ENCODE results near the gene ABHD8. TPM values are rescaled to one million over a fixed set of nuclear protein-coding genes. Genes with fewer than 3 reads are reported as not detected.

ABHD8 gene
- total RNA-seq, 1 experiment from 2014 or later: 5.2 TPM

DNA sequence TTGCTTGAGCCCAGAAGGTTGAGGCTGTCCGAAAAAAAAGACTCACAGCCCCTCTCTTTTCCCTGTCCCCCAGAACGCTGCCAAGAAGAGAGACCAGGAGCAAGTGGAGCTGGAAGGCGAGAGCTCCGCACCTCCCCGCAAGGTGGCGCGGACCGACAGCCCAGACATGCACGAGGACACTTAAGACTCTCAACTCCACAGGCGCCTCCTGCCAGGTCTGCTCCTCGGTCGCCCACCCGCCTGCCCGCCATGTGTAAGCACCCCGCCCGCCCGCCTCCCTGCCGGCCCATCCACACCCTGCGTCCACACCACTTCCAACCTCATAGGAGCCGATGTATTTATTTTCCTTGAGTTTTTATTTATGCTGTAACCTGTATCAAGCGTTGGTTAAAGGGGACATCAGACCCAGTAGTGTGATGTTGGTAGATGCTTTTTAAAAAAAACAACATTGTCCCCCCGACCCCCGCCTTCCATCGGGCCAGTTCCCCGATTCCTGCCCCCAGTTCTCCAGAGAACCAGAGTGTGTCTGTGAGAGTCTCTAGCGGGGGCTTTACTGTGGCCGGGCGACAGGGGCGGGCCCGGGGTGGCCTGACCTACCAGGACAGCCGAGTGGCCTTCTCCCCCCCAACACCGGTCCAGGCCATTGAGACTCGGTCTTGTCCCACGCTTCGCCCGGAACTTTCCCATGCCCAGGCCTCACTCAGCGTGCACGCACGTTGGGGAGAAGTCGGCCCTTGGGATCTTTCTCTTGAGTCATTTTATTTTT, 16.4 kb upstream of the ABHD8 start:
- peaks cover 13 to 21% of the 10 kb centered on the region in 2 experiments for H3K4me1 ChIP-seq (ENCODE audit: control insufficient read depth in 1 of 2, insufficient read depth in 2 of 2, low read length in 2 of 2)
- peaks cover 18 to 21% of the 10 kb centered on the region in 2 experiments; a peak in 3 of 4 replicates for H3K36me3 ChIP-seq (ENCODE audit: control insufficient read depth in 1 of 2, insufficient read depth in 2 of 2, low read length in 2 of 2)
- TSS peak; percentile 44 for BruUV-seq (replicated peaks)
- H3K9me3 ChIP-seq (ENCODE audit: control insufficient read depth in 1 of 2, insufficient read depth in 1 of 2, low read depth in 1 of 2, low read length in 2 of 2): no peaks in the 10 kb centered on the region
- H3K4me2 ChIP-seq (ENCODE audit: low read length): no peak overlapping the region
- ChIA-PET CTCF (no interaction called here), POLR2A (no interaction called here), RAD21 (ENCODE audit: low non-redundant PET in 1 of 2, low total read pairs in 2 of 2, uncharacterized antibody in 2 of 2, unreplicated experiment in 2 of 2) (no interaction called here)
- DNase-seq (ENCODE audit: low read depth, low spot score) (no peak), ATAC-seq (no peak)
- H3K27ac ChIP-seq (ENCODE audit: low read depth, low read length): no peak overlapping the region
- intact Hi-C loops (cut with micrococcal nuclease): no loop called here
- no peaks in the 10 kb centered on the region for H4K20me1 ChIP-seq (ENCODE audit: insufficient read depth)
- H2AFZ ChIP-seq (ENCODE audit: low read depth, low read length, poor library complexity, severe bottlenecking): no peak overlapping the region
- no peak overlapping the region for H3K9ac ChIP-seq (ENCODE audit: low read length)
- H3K79me2 ChIP-seq (ENCODE audit: insufficient read depth, low read length): no peaks in the 10 kb centered on the region; the same call in 1 of the 2 replicates
- TF ChIP-seq SRF (IDR thresholded peaks at IDR 0.05; ENCODE audit: low read depth): no peak
- TF ChIP-seq POLR2A (IDR thresholded peaks at IDR 0.05; ENCODE audit: borderline replicate concordance, extremely low read depth, insufficient read depth, insufficient read length): no peak
- no peak for TF ChIP-seq EZH2phosphoT487 (IDR thresholded peaks at IDR 0.05; ENCODE audit: borderline replicate concordance)
- TF ChIP-seq, protein P1, sequence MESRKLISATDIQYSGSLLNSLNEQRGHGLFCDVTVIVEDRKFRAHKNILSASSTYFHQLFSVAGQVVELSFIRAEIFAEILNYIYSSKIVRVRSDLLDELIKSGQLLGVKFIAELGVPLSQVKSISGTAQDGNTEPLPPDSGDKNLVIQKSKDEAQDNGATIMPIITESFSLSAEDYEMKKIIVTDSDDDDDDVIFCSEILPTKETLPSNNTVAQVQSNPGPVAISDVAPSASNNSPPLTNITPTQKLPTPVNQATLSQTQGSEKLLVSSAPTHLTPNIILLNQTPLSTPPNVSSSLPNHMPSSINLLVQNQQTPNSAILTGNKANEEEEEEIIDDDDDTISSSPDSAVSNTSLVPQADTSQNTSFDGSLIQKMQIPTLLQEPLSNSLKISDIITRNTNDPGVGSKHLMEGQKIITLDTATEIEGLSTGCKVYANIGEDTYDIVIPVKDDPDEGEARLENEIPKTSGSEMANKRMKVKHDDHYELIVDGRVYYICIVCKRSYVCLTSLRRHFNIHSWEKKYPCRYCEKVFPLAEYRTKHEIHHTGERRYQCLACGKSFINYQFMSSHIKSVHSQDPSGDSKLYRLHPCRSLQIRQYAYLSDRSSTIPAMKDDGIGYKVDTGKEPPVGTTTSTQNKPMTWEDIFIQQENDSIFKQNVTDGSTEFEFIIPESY (IDR thresholded peaks at IDR 0.05; ENCODE audit: extremely low read depth, insufficient replicate concordance, low read length): no peak
- TF ChIP-seq EZH2 (IDR thresholded peaks at IDR 0.05): no peak
- no peak for TF ChIP-seq JUND (IDR thresholded peaks at IDR 0.05)
- TF ChIP-seq CEBPB (IDR thresholded peaks at IDR 0.05; ENCODE audit: low read depth): no peak
- TF ChIP-seq, protein P2, sequence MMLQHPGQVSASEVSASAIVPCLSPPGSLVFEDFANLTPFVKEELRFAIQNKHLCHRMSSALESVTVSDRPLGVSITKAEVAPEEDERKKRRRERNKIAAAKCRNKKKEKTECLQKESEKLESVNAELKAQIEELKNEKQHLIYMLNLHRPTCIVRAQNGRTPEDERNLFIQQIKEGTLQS (IDR thresholded peaks at IDR 0.05): no peak
- TF ChIP-seq ELF1 (IDR thresholded peaks at IDR 0.05; ENCODE audit: borderline replicate concordance, low read depth): no peak
- no peak for TF ChIP-seq SIN3A (IDR thresholded peaks at IDR 0.05; ENCODE audit: low read depth)
- TF ChIP-seq, protein P3, sequence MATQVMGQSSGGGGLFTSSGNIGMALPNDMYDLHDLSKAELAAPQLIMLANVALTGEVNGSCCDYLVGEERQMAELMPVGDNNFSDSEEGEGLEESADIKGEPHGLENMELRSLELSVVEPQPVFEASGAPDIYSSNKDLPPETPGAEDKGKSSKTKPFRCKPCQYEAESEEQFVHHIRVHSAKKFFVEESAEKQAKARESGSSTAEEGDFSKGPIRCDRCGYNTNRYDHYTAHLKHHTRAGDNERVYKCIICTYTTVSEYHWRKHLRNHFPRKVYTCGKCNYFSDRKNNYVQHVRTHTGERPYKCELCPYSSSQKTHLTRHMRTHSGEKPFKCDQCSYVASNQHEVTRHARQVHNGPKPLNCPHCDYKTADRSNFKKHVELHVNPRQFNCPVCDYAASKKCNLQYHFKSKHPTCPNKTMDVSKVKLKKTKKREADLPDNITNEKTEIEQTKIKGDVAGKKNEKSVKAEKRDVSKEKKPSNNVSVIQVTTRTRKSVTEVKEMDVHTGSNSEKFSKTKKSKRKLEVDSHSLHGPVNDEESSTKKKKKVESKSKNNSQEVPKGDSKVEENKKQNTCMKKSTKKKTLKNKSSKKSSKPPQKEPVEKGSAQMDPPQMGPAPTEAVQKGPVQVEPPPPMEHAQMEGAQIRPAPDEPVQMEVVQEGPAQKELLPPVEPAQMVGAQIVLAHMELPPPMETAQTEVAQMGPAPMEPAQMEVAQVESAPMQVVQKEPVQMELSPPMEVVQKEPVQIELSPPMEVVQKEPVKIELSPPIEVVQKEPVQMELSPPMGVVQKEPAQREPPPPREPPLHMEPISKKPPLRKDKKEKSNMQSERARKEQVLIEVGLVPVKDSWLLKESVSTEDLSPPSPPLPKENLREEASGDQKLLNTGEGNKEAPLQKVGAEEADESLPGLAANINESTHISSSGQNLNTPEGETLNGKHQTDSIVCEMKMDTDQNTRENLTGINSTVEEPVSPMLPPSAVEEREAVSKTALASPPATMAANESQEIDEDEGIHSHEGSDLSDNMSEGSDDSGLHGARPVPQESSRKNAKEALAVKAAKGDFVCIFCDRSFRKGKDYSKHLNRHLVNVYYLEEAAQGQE (IDR thresholded peaks at IDR 0.05; ENCODE audit: low read depth): no peak
- no peak for TF ChIP-seq RAD21 (IDR thresholded peaks at IDR 0.05; ENCODE audit: low read depth)
- TF ChIP-seq, protein P4, sequence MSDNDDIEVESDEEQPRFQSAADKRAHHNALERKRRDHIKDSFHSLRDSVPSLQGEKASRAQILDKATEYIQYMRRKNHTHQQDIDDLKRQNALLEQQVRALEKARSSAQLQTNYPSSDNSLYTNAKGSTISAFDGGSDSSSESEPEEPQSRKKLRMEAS (IDR thresholded peaks at IDR 0.05): no peak
- no peak for TF ChIP-seq TCF7L2 (IDR thresholded peaks at IDR 0.05; ENCODE audit: borderline replicate concordance, extremely low read depth, insufficient read depth, insufficient read length)
- no peak overlapping the region for H3K4me3 ChIP-seq (replicated peaks in 1 of 2; ENCODE audit: low read depth in 1 of 2, low read length in 2 of 2)
- no peaks in the 10 kb centered on the region for H3K27me3 ChIP-seq (ENCODE audit: insufficient read depth, low read length)
- no peaks in the 10 kb centered on the region for H3K9me2 ChIP-seq (ENCODE audit: insufficient read depth)

Measured in HCT116 (cell line).